ENCODE results near the gene FAM162B. TPM values are rescaled to one million over a fixed set of nuclear protein-coding genes. Genes with fewer than 3 reads are reported as not detected.

Gene FAM162B
- total and polyA plus RNA-seq, 4 donors: 0.56 to 1.0 (median 0.59) TPM

DNA sequence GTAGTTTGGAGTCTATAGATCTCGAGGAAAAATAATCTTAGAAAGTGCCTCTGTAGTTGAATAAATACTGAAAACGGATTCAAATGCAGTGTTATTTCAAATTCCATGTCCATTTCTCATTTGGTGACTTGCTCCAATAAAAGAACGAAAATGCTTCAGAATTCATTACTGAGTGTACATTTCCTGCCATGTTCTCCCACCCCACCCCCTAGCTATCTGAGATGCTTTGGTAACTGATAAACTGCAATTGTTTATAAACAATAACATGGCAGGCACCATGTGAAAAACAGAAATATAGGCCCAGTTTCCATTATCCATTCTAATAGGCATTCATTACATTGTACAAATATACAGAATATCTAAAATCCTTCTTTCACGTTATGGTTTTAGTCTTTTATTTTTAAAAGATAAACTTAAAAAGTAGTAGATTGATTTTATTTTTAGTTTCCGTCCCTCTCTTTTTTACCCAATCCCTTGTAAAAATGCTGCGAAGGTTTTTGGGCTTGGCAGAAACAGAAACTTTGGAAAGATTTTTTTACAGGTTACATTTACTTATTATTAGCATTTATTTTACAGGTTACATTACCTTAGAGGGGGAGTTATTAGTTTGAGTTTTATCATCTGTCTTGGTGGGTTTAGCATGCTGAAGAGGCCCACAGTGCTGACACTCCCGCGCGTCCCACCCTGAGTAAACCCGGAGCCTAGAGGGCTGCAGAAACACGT is 1.5 kb downstream of the FAM162B start:
- WGBS: 75% methylated on average over 11 of the region's 11 CpGs
- TF ChIP-seq JUND (IDR thresholded peaks at IDR 0.05) (no peak), NR2F2 (IDR thresholded peaks at IDR 0.05) (no peak), GABPA (IDR thresholded peaks at IDR 0.05 in 1 of 2, conservative IDR thresholded peaks at IDR 0.05 in 1 of 2) (no peak), HNF4A (conservative IDR thresholded peaks at IDR 0.05) (no peak), YY1 (IDR thresholded peaks at IDR 0.05) (no peak), RAD21 (IDR thresholded peaks at IDR 0.05) (no peak), FOXA2 (IDR thresholded peaks at IDR 0.05) (no peak), FOXA1 (IDR thresholded peaks at IDR 0.05) (no peak), TAF1 (conservative IDR thresholded peaks at IDR 0.05) (no peak)
- TF ChIP-seq, protein P1, sequence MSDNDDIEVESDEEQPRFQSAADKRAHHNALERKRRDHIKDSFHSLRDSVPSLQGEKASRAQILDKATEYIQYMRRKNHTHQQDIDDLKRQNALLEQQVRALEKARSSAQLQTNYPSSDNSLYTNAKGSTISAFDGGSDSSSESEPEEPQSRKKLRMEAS (IDR thresholded peaks at IDR 0.05): no peak
- TF ChIP-seq, protein P2, sequence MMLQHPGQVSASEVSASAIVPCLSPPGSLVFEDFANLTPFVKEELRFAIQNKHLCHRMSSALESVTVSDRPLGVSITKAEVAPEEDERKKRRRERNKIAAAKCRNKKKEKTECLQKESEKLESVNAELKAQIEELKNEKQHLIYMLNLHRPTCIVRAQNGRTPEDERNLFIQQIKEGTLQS (IDR thresholded peaks at IDR 0.05): no peak
- Histone ChIP-seq H3K9ac (ENCODE audit: low read depth in 1 of 2, low read length in 2 of 2) (no peak overlapping the region), H3K27ac (ENCODE audit: low read depth in 1 of 2, low read length in 2 of 2) (no peak overlapping the region), H3K27me3 (ENCODE audit: control insufficient read depth in 4 of 4, insufficient read depth in 4 of 4, low read length in 3 of 4) (peaks cover 0 to 12% (median 3%) of the 10 kb centered on the region in 4 donors), H3K4me1 (ENCODE audit: control insufficient read depth in 4 of 4, insufficient read depth in 4 of 4, low read length in 3 of 4) (peaks cover 3 to 13% (median 10%) of the 10 kb centered on the region in 4 donors), H3K36me3 (ENCODE audit: control insufficient read depth in 4 of 4, insufficient read depth in 3 of 4, low read depth in 1 of 4, low read length in 3 of 4) (no peaks in the 10 kb centered on the region), H3K9me3 (ENCODE audit: control insufficient read depth in 4 of 4, low read length in 3 of 4) (no peaks in the 10 kb centered on the region), H3K4me3 (ENCODE audit: low read depth in 1 of 3, low read length in 3 of 3) (peak overlapping the region in 1 of 3 donors; percentile 48)
- DNase-seq (ENCODE audit: low spot score): no peak

DNA sequence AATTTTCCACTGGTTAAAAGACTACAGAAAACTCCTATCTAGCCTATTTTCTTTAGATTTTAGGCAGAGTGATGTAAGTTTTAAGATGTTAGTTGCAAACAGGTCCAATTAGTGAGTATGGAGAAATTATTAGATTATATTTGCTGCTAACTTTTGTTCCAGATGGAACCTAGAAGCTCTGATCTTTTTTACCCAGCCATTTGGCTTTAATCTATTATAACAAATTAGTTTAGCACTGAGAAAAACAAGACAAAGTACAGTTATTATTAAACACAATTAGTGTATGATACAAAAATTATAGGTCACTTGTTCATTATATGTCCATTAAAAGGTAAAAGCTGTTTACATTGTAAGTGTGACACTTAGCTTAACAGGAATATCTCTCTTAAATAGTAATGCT is 2.5 kb downstream of the FAM162B start:
- Histone ChIP-seq H3K4me3 (ENCODE audit: low read depth in 1 of 3, low read length in 3 of 3) (no peak overlapping the region), H3K27me3 (ENCODE audit: control insufficient read depth in 4 of 4, insufficient read depth in 4 of 4, low read length in 3 of 4) (peaks cover 0 to 12% (median 3%) of the 10 kb centered on the region in 4 donors), H3K9me3 (ENCODE audit: control insufficient read depth in 4 of 4, low read length in 3 of 4) (no peaks in the 10 kb centered on the region), H3K9ac (ENCODE audit: low read depth in 1 of 2, low read length in 2 of 2) (no peak overlapping the region), H3K4me1 (ENCODE audit: control insufficient read depth in 4 of 4, insufficient read depth in 4 of 4, low read length in 3 of 4) (peaks cover 3 to 13% (median 10%) of the 10 kb centered on the region in 4 donors), H3K36me3 (ENCODE audit: control insufficient read depth in 4 of 4, insufficient read depth in 3 of 4, low read depth in 1 of 4, low read length in 3 of 4) (no peaks in the 10 kb centered on the region), H3K27ac (ENCODE audit: low read depth in 1 of 2, low read length in 2 of 2) (no peak overlapping the region)
- DNase-seq (ENCODE audit: low spot score): no peak
- TF ChIP-seq YY1 (IDR thresholded peaks at IDR 0.05) (no peak), RXRA (IDR thresholded peaks at IDR 0.05) (no peak), RAD21 (IDR thresholded peaks at IDR 0.05) (no peak), HNF4G (IDR thresholded peaks at IDR 0.05) (no peak), HNF4A (conservative IDR thresholded peaks at IDR 0.05) (no peak)
- TF ChIP-seq, protein P3, sequence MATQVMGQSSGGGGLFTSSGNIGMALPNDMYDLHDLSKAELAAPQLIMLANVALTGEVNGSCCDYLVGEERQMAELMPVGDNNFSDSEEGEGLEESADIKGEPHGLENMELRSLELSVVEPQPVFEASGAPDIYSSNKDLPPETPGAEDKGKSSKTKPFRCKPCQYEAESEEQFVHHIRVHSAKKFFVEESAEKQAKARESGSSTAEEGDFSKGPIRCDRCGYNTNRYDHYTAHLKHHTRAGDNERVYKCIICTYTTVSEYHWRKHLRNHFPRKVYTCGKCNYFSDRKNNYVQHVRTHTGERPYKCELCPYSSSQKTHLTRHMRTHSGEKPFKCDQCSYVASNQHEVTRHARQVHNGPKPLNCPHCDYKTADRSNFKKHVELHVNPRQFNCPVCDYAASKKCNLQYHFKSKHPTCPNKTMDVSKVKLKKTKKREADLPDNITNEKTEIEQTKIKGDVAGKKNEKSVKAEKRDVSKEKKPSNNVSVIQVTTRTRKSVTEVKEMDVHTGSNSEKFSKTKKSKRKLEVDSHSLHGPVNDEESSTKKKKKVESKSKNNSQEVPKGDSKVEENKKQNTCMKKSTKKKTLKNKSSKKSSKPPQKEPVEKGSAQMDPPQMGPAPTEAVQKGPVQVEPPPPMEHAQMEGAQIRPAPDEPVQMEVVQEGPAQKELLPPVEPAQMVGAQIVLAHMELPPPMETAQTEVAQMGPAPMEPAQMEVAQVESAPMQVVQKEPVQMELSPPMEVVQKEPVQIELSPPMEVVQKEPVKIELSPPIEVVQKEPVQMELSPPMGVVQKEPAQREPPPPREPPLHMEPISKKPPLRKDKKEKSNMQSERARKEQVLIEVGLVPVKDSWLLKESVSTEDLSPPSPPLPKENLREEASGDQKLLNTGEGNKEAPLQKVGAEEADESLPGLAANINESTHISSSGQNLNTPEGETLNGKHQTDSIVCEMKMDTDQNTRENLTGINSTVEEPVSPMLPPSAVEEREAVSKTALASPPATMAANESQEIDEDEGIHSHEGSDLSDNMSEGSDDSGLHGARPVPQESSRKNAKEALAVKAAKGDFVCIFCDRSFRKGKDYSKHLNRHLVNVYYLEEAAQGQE (IDR thresholded peaks at IDR 0.05): no peak
- TF ChIP-seq, protein P2 (IDR thresholded peaks at IDR 0.05): no peak

Data from liver (tissue), 9 donors.